WI38 (cell line): ENCODE measurements around the gene UBTF.
A peak's percentile ranks its signal among the peaks of the same experiment; 100 is the strongest.

Experiments used
- H3K4me3 ChIP-seq: 2 replicates; pipeline ENCODE4 v1.5.1; 2011; ENCODE audit warnings: low read depth, mild to moderate bottlenecking, control low read depth, low read length
- TF ChIP-seq, protein P1 (sequence below): IDR thresholded peaks from 2 replicates; pipeline ENCODE4 v1.5.1; 2012; ENCODE audit warnings: low read depth, mild to moderate bottlenecking, control low read depth, low read length

The UBTF gene

GRCh38 chr17:44206825-44207155, 12.7 kb downstream of the UBTF start:
- TF ChIP-seq, protein P1, sequence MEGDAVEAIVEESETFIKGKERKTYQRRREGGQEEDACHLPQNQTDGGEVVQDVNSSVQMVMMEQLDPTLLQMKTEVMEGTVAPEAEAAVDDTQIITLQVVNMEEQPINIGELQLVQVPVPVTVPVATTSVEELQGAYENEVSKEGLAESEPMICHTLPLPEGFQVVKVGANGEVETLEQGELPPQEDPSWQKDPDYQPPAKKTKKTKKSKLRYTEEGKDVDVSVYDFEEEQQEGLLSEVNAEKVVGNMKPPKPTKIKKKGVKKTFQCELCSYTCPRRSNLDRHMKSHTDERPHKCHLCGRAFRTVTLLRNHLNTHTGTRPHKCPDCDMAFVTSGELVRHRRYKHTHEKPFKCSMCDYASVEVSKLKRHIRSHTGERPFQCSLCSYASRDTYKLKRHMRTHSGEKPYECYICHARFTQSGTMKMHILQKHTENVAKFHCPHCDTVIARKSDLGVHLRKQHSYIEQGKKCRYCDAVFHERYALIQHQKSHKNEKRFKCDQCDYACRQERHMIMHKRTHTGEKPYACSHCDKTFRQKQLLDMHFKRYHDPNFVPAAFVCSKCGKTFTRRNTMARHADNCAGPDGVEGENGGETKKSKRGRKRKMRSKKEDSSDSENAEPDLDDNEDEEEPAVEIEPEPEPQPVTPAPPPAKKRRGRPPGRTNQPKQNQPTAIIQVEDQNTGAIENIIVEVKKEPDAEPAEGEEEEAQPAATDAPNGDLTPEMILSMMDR, result no peak
- H3K4me3 ChIP-seq, result no peak overlapping the region

GRCh38 chr17:44205962-44206824, 13.3 kb downstream of the UBTF start:
- no peak overlapping the region for H3K4me3 ChIP-seq
- TF ChIP-seq, protein P1, result no peak

- TF ChIP-seq, protein P1, result no peak
- H3K4me3 ChIP-seq, result no peak overlapping the region
Measured at GRCh38 chr17:44204441-44204882, 15.0 kb downstream of the UBTF start.

DNA sequence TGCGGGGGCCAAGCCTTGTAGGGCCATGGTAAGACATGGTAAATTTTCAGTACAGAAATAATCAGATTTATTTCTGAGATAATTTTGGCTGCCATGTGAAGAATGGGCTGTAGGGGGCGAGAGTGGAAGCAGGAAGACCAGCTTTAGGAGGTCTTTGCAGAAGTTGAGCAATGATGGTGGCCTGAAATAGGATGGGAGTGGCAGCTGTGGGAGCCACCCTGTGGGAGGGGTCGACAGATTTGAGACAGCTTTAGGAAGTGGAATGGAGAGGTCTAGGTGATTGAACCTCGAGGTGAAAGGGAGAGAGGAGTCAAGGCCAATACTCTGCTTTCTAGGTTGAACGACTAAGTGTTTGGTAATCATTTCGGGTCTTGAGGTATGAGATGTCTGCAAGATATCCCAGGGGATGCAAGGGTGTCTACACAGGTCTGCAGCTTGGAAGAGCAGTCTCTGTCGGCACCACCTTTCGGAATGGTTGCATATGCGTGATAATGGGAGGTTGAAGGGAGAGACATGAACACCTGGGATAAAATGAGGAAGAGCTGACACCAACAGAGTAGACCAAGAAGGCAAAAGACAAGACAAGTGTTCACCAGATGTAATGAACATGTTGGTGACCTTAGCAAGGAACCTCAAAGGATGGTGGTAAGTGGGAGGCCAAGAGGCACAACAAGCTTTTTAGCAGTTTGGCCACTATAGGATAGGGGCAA, 15.6 kb downstream of the UBTF start:
- no peak overlapping the region for H3K4me3 ChIP-seq
- TF ChIP-seq, protein P1, result peak; percentile 69

DNA sequence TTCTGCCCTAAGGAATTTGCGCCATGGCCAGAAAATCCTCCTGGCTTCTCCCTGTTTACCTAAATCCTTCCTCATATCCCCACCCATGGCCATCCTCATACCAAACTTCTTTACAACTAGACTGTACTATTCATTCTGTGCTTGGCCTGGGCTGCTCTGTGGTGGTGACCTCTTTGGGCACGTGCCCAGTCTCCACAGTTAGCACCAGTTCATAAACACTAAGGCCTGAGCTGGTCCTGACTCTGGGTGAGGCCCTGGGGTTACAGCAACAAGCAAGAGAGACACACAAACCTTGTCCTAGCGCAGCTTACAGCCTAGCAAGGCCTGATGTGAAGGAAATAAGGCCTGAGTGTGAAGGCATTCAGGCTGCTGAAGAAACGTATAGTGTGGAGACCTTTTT, 16.7 kb downstream of the UBTF start:
- no peak overlapping the region for H3K4me3 ChIP-seq
- TF ChIP-seq, protein P1, result no peak

GRCh38 chr17:44200478-44201155, 18.9 kb downstream of the UBTF start:
- TF ChIP-seq, protein P1, result no peak
- H3K4me3 ChIP-seq, result peak overlapping the region; percentile 70
